HepG2 (cell line): Measurements from ENCODE around the gene CD300A. TPM values are rescaled to one million over a fixed set of nuclear protein-coding genes. Genes with fewer than 3 reads are reported as not detected.

Experiments
- AHDC1 ChIP-seq: sonication (generic); formaldehyde crosslinking; IDR thresholded peaks from 2 replicates; pipeline ENCODE4 v1.5.1; 2020; ENCODE audit warnings: mild to moderate bottlenecking, missing genetic modification reagents, borderline replicate concordance
- HDAC1 ChIP-seq: sonication (generic); formaldehyde crosslinking; IDR thresholded peaks from 2 replicates; pipeline ENCODE4 v1.5.1; 2020; ENCODE audit warnings: mild to moderate bottlenecking, missing genetic modification reagents
- MIER3 ChIP-seq: IDR thresholded peaks from 2 replicates; pipeline ENCODE4 v1.6.1; 2016; ENCODE audit warnings: missing compliant biosample characterization, borderline replicate concordance
- SRSF1 ChIP-seq: fragments of 200-400 bp; formaldehyde crosslinking; optimal IDR thresholded peaks from 2 replicates; pipeline ENCODE3; 2017; ENCODE audit warnings: mild to moderate bottlenecking, low read depth, low read length, moderate library complexity
- ZBTB26 ChIP-seq: IDR thresholded peaks from 2 replicates; pipeline ENCODE4 v1.6.1; 2016; ENCODE audit warnings: missing compliant biosample characterization, missing genetic modification reagents, borderline replicate concordance
- ZNF124 ChIP-seq: sonication (generic); formaldehyde crosslinking; IDR thresholded peaks from 2 replicates; pipeline ENCODE4 v1.4.0; 2020; ENCODE audit warnings: missing genetic modification reagents
- ZNF207 ChIP-seq: fragments of 450-650 bp; IDR thresholded peaks from 2 replicates; pipeline ENCODE4 v1.6.1; 2016; ENCODE audit warnings: antibody characterized with exemption, borderline replicate concordance
- ZNF605 ChIP-seq: sonication (generic); formaldehyde crosslinking; IDR thresholded peaks from 2 replicates; pipeline ENCODE4 v1.8.0; 2022; ENCODE audit warnings: mild to moderate bottlenecking, missing genetic modification reagents
- ZNF713 ChIP-seq: sonication (generic); formaldehyde crosslinking; IDR thresholded peaks from 2 replicates; pipeline ENCODE4 v1.4.0; 2020; ENCODE audit warnings: mild to moderate bottlenecking, missing genetic modification reagents
- ZNF784 ChIP-seq: sonication (generic); formaldehyde crosslinking; IDR thresholded peaks from 2 replicates; pipeline ENCODE4 v1.5.1; 2020; ENCODE audit warnings: missing genetic modification reagents, mild to moderate bottlenecking, borderline replicate concordance
- polyA plus RNA-seq, 8 experiments: library from polyadenylated mRNA; depleted of rRNA in 3 of 8; stranded (reverse) in 7 of 8; unstranded in 1 of 8; fragments of >200 nt; fragmentation: Illumina TruSeq in 4 of 8; extraction: Trizol in 4 of 8; gene quantifications; 2 replicates each; pipeline versions ENCODE4 v1.2.1 to v1.2.3, GENCODE V29; 2011 to 2016; ENCODE audit warnings: low read depth in 4 of 8, missing spikeins in 1 of 8, mixed read lengths in 1 of 8; ENCODE audit not compliant: insufficient read depth in 1 of 8
- total RNA-seq, 5 experiments: library from RNA; depleted of rRNA; stranded (reverse); fragments of >200 nt; fragmentation: Illumina TruSeq; extraction: Trizol; gene quantifications; 2 replicates each; pipeline ENCODE4 v1.2.3, GENCODE V29; 2016; ENCODE audit warnings: low read depth in 1 of 5
- TF ChIP-seq, protein P1 (sequence below): sonication (generic); formaldehyde crosslinking; IDR thresholded peaks from 2 replicates; pipeline ENCODE4 v1.5.0; 2020; ENCODE audit warnings: mild to moderate bottlenecking, missing genetic modification reagents
- TF ChIP-seq, protein P2 (sequence below): sonication (generic); formaldehyde crosslinking; IDR thresholded peaks from 2 replicates; pipeline ENCODE4 v1.4.0; 2020; ENCODE audit warnings: low read depth, mild to moderate bottlenecking, missing genetic modification reagents
- TF ChIP-seq, protein P3 (sequence below): sonication (generic); formaldehyde crosslinking; IDR thresholded peaks from 2 replicates; pipeline ENCODE4 v1.8.0; 2022; ENCODE audit warnings: mild to moderate bottlenecking, missing genetic modification reagents; ENCODE audit not compliant: insufficient replicate concordance

The CD300A gene
- total and polyA plus RNA-seq, 2 of the 13 experiments (the other 11 are each of a cell fraction or from before 2014, with no cell fraction given) = not detected

DNA sequence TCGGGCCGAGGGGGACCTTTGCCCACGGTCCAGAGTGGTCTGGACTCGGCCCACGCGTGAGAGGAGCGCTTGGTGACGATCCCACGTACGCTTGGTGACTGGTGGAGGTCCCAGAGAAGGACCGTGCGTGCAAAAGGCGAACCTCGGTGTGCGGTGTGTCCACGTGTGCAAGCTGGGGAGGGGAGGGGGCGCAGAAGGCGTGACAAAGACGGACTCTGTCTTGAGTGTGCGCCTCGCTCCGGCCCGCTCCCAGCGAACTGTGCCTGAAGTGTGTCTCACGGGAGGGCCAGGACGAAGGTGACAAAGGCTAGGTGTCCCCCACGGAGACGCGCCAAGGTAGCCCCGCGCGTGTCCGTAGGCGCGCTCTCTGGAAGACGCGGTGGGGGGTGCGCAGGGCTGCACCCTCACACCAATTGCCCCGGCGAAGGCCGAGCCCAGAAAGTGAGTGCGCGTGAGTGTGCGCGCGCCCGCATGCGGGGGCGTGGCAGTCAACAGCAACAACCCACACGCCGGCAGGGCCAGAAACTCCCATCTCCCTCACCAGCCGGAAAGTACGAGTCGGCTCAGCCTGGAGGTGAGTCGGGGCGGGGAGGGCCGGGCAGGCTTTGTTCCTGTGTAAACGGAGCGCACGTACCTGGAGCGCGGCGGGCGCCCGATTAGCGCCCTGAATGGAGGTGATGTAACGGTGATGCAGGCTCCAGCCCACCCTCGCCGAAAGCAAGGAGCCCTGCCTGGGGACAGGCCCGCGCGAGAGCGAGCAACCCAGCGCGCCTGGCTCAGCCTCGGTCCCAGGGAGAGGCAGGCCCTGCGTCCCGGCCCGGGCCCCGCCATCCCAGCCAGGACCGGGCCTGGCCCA lies 34.6 kb upstream of the CD300A start, which contains the start of gene GPRC5C (continued):
- TF ChIP-seq ZBTB26 (CRISPR knock-in tag) = no peak; the same call in 1 of the 2 replicates
- TF ChIP-seq ZNF605 = peak; percentile 85
- peak; percentile 77 for TF ChIP-seq MIER3
- TF ChIP-seq AHDC1 (CRISPR knock-in tag) = no peak
- TF ChIP-seq SRSF1 = peak; percentile 69
- 0 out of 2 replicates have a peak, but pooled peaks have one; percentile 19 for TF ChIP-seq ZNF713 (CRISPR knock-in tag)
- TF ChIP-seq, protein P1, sequence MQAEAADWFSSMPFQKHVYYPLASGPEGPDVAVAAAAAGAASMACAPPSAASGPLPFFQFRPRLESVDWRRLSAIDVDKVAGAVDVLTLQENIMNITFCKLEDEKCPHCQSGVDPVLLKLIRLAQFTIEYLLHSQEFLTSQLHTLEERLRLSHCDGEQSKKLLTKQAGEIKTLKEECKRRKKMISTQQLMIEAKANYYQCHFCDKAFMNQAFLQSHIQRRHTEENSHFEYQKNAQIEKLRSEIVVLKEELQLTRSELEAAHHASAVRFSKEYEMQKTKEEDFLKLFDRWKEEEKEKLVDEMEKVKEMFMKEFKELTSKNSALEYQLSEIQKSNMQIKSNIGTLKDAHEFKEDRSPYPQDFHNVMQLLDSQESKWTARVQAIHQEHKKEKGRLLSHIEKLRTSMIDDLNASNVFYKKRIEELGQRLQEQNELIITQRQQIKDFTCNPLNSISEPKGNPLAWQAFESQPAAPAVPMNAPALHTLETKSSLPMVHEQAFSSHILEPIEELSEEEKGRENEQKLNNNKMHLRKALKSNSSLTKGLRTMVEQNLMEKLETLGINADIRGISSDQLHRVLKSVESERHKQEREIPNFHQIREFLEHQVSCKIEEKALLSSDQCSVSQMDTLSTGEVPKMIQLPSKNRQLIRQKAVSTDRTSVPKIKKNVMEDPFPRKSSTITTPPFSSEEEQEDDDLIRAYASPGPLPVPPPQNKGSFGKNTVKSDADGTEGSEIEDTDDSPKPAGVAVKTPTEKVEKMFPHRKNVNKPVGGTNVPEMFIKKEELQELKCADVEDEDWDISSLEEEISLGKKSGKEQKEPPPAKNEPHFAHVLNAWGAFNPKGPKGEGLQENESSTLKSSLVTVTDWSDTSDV (CRISPR knock-in tag) = 0 out of 2 replicates have a peak, but pooled peaks have one; percentile 26
- peak; percentile 58 for TF ChIP-seq ZNF784 (CRISPR knock-in tag)
- TF ChIP-seq HDAC1 = peak; percentile 89
- TF ChIP-seq ZNF124 (CRISPR knock-in tag) = peak; percentile 94; the same call in 1 of the 2 replicates
- TF ChIP-seq, protein P2, sequence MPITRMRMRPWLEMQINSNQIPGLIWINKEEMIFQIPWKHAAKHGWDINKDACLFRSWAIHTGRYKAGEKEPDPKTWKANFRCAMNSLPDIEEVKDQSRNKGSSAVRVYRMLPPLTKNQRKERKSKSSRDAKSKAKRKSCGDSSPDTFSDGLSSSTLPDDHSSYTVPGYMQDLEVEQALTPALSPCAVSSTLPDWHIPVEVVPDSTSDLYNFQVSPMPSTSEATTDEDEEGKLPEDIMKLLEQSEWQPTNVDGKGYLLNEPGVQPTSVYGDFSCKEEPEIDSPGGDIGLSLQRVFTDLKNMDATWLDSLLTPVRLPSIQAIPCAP = 0 out of 2 replicates have a peak, but pooled peaks have one; percentile 78
- TF ChIP-seq, protein P3, sequence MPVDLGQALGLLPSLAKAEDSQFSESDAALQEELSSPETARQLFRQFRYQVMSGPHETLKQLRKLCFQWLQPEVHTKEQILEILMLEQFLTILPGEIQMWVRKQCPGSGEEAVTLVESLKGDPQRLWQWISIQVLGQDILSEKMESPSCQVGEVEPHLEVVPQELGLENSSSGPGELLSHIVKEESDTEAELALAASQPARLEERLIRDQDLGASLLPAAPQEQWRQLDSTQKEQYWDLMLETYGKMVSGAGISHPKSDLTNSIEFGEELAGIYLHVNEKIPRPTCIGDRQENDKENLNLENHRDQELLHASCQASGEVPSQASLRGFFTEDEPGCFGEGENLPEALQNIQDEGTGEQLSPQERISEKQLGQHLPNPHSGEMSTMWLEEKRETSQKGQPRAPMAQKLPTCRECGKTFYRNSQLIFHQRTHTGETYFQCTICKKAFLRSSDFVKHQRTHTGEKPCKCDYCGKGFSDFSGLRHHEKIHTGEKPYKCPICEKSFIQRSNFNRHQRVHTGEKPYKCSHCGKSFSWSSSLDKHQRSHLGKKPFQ (CRISPR knock-in tag) = peak; percentile 13
- TF ChIP-seq ZNF207 = no peak
